GM10248 (cell line): ENCODE data around the gene FKBP1B.
A peak's percentile ranks its signal among the peaks of the same experiment; 100 is the strongest.

Experiments used
- CTCF ChIA-PET: fragments of 300-600 bp; sonication (Branson Sonifier 250); formaldehyde crosslinking; extraction: SDS; loops from one replicate; lab custom pipeline; 2021; ENCODE audit warnings: antibody characterized with exemption; lab: Yijun Ruan, JAX
- POLR2A ChIA-PET: fragments of 350-650 bp; sonication (Branson Sonifier 250); formaldehyde crosslinking; extraction: SDS; loops from one replicate; lab custom pipeline; 2020; ENCODE audit warnings: antibody characterized with exemption; lab: Yijun Ruan, JAX
- DNase-seq: peaks from one replicate; pipeline ENCODE4 v3.0.0; 2012; ENCODE audit errors: extremely low spot score
- CTCF ChIP-seq: IDR thresholded peaks from 2 replicates; pipeline ENCODE4 v1.5.1; 2012; ENCODE audit warnings: mild to moderate bottlenecking, low read depth; ENCODE audit errors: extremely low read depth, missing control alignments, control extremely low read depth

FKBP1B gene

GRCh38 chr2:24076849-24077534 is 27.5 kb downstream of the FKBP1B start:
- peak; percentile 24 for DNase-seq
- ChIA-PET POLR2A (interaction anchor here (0.6 to 2.1 kb wide), 4 partner anchors 30 to 150 kb away, joined by 3 to 12 read pairs (median 6); partner anchors contain the start of genes ATAD2B, UBXN2A and WDCP), CTCF (interaction anchor here (1.4 to 2.0 kb wide), 5 partner anchors 7 to 252 kb away, joined by 10 to 18 read pairs (median 13); partner anchors contain the start of genes ATAD2B and TP53I3)
- no peak for TF ChIP-seq CTCF

- POLR2A ChIA-PET = interaction anchor here (2.1 kb wide), 1 partner anchor 151 kb away, joined by 12 read pairs; the partner anchor contains the start of gene ATAD2B
- no peak for DNase-seq
- CTCF ChIA-PET = interaction anchor here (1.2 to 1.9 kb wide), 3 partner anchors 12 to 253 kb away, joined by 3 to 13 read pairs (median 10); partner anchors contain the start of gene ATAD2B
- no peak for TF ChIP-seq CTCF
Observed at GRCh38 chr2:24077535-24077877, 28.0 kb downstream of the FKBP1B start.

GRCh38 chr2:24077879-24078278 is 28.3 kb downstream of the FKBP1B start:
- POLR2A ChIA-PET = no interaction called here
- no peak for DNase-seq
- CTCF ChIA-PET = interaction anchor here (1.2 to 1.9 kb wide), 2 partner anchors 12 to 151 kb away, joined by 3 to 13 read pairs; partner anchors contain the start of gene ATAD2B
- no peak for TF ChIP-seq CTCF

GRCh38 chr2:24080701-24081100 is 31.2 kb downstream of the FKBP1B start:
- CTCF ChIA-PET = interaction anchor here (1.2 to 5.3 kb wide), 3 partner anchors 11 to 154 kb away, joined by 3 to 91 read pairs (median 3); partner anchors contain the start of gene ATAD2B
- DNase-seq = no peak
- TF ChIP-seq CTCF = no peak
- POLR2A ChIA-PET = no interaction called here

GRCh38 chr2:24082787-24083566 is 33.4 kb downstream of the FKBP1B start:
- CTCF ChIA-PET = interaction anchor here (0.7 to 5.3 kb wide), 49 partner anchors 7 to 700 kb away, joined by 3 to 91 read pairs (median 6); partner anchors contain the start of genes ATAD2B, SF3B6, UBXN2A and WDCP
- POLR2A ChIA-PET = interaction anchor here (0.9 to 1.1 kb wide), 2 partner anchors 155 to 258 kb away, joined by 4 to 10 read pairs; no protein-coding TSS in a partner anchor
- TF ChIP-seq CTCF = no peak
- DNase-seq = no peak
